ENCODE data around the gene MAPKAP1. TPM values are rescaled to one million over a fixed set of nuclear protein-coding genes. Genes with fewer than 3 reads are reported as not detected.

MAPKAP1 gene
- total and polyA plus RNA-seq, 2 experiments from 2014 or later, result 68.5 to 74.5 TPM

DNA sequence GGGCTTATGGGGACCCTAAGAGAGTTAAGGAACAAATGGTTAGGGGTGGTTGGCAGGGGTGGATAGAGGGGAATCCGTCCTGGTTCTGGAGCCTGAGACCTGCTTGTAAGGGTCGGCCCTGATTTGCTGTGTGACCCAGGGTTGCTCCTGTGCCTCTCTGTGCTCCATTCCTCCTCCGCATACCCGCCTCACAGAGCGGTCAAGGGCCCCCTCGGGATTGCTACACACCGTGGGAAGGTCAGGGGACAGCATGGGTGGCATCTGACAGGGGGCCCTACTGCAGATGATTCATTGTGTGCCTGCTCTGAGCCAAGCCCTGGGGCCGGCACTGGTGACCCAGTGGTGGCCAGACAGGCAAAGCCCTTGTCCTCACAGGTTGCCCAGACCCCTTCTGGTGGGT lies 283.0 kb downstream of the MAPKAP1 start:
- H4K20me1 ChIP-seq (ENCODE audit: insufficient read depth), result no peaks in the 10 kb centered on the region
- no peaks in the 10 kb centered on the region for H3F3A ChIP-seq (ENCODE audit: insufficient read depth)
- no peaks in the 10 kb centered on the region for H3K27me3 ChIP-seq (replicated peaks; ENCODE audit: insufficient read depth)
- in situ Hi-C loops (cut with MboI), result no loop called here
- H3K36me3 ChIP-seq (ENCODE audit: low read depth), result no peaks in the 10 kb centered on the region
- H3K4me3 ChIP-seq, result no peak overlapping the region
- H3K9ac ChIP-seq, result no peak overlapping the region
- TF ChIP-seq EZH2phosphoT487 (IDR thresholded peaks at IDR 0.05; ENCODE audit: insufficient read depth, low read depth), result no peak
- TF ChIP-seq EZH2 (IDR thresholded peaks at IDR 0.05; ENCODE audit: insufficient read depth, poor library complexity, severe bottlenecking), result no peak
- H3K4me1 ChIP-seq (ENCODE audit: insufficient read depth), result no peaks in the 10 kb centered on the region
- no peak overlapping the region for H3K27ac ChIP-seq
- no peak overlapping the region for H3K4me2 ChIP-seq (ENCODE audit: unreplicated experiment)
- H2AFZ ChIP-seq, result no peak overlapping the region
- no peaks in the 10 kb centered on the region for H3K9me2 ChIP-seq (ENCODE audit: insufficient read depth)
- H3K9me3 ChIP-seq (ENCODE audit: low read depth), result no peaks in the 10 kb centered on the region
- WGBS, 2 experiments (ENCODE audit: low coverage in 1 of 2, low lambda C conversion rate in 2 of 2, missing lambda C conversion rate in 2 of 2), result 91% methylated on average over 5 to 8 of the region's 8 CpGs
- DNase-seq, result no peak
- no peaks in the 10 kb centered on the region for H3K79me2 ChIP-seq (ENCODE audit: insufficient read depth)

DNA sequence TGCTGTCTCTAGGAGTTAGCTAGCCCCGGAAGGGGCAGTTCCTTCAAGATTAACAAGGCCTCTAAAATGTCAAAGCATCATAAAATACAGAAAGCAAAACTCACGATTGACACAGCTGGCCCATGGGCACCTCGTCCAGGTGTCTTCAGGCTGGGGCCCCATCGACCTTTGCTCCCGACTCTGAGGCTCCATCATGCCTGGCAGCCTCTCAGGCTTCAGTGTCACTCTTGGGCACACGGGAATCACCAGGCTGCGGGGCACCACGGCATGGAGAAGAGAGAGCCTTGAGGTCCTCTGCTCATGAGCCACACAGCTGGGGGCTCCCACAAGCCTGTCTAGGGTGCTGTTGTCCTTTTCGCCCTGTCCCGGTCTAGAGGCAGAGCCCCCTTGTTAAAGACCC lies 284.2 kb downstream of the MAPKAP1 start:
- H3K27ac ChIP-seq, result no peak overlapping the region
- no peak for DNase-seq
- H3F3A ChIP-seq (ENCODE audit: insufficient read depth), result peaks cover 3% of the 10 kb centered on the region; the same call in 1 of the 2 replicates
- no peak overlapping the region for H3K4me3 ChIP-seq
- no peaks in the 10 kb centered on the region for H3K27me3 ChIP-seq (replicated peaks; ENCODE audit: insufficient read depth)
- in situ Hi-C loops (cut with MboI), result no loop called here
- WGBS, 2 experiments (ENCODE audit: low coverage in 1 of 2, low lambda C conversion rate in 2 of 2, missing lambda C conversion rate in 2 of 2), result 88% methylated on average over 9 to 10 of the region's 10 CpGs
- no peaks in the 10 kb centered on the region for H3K79me2 ChIP-seq (ENCODE audit: insufficient read depth)
- H3K9me2 ChIP-seq (ENCODE audit: insufficient read depth), result no peaks in the 10 kb centered on the region
- no peak for TF ChIP-seq EZH2 (IDR thresholded peaks at IDR 0.05; ENCODE audit: insufficient read depth, poor library complexity, severe bottlenecking)
- no peak for TF ChIP-seq EZH2phosphoT487 (IDR thresholded peaks at IDR 0.05; ENCODE audit: insufficient read depth, low read depth)
- H3K4me2 ChIP-seq (ENCODE audit: unreplicated experiment), result no peak overlapping the region
- H2AFZ ChIP-seq, result no peak overlapping the region
- H4K20me1 ChIP-seq (ENCODE audit: insufficient read depth), result no peaks in the 10 kb centered on the region
- no peak overlapping the region for H3K9ac ChIP-seq
- H3K36me3 ChIP-seq (ENCODE audit: low read depth), result no peaks in the 10 kb centered on the region
- H3K4me1 ChIP-seq (ENCODE audit: insufficient read depth), result no peaks in the 10 kb centered on the region
- H3K9me3 ChIP-seq (ENCODE audit: low read depth), result no peaks in the 10 kb centered on the region

DNA sequence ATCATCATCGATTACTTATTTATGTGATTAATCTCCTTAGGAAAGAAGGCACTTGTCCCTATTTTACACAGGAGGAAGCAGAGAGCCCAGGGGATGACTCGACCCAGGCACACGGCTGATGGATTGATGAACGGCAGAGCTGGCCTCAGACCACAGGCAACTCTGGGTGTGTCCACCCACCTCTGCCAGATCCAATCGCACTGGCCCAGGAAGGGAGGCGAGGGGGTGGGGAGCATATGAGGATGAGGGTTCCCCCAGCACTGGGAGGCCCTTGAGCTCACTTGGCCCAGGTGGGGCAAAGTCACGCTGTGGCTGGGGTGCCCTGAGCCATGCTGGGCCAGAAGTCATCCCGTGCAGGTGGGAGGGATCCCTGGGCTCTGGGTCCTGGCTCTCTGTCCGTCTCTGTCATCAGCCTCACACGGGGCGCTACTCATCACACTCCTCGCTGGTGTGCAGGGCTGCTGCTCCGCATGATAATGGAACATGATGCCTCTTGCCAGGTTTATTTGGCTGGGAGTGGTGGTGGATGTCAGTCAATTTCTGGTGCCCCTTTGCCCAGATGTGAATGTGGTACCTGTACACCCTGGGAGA lies 285.3 kb downstream of the MAPKAP1 start:
- Histone ChIP-seq H3K79me2 (ENCODE audit: insufficient read depth) (no peaks in the 10 kb centered on the region), H3K9ac (no peak overlapping the region), H3K27ac (no peak overlapping the region), H3K4me2 (ENCODE audit: unreplicated experiment) (no peak overlapping the region), H3K36me3 (ENCODE audit: low read depth) (no peaks in the 10 kb centered on the region), H3F3A (ENCODE audit: insufficient read depth) (peaks cover 3% of the 10 kb centered on the region; the same call in 1 of the 2 replicates), H3K4me1 (ENCODE audit: insufficient read depth) (no peaks in the 10 kb centered on the region), H3K27me3 (replicated peaks; ENCODE audit: insufficient read depth) (no peaks in the 10 kb centered on the region), H3K9me3 (ENCODE audit: low read depth) (no peaks in the 10 kb centered on the region), H3K9me2 (ENCODE audit: insufficient read depth) (no peaks in the 10 kb centered on the region), H3K4me3 (no peak overlapping the region), H2AFZ (no peak overlapping the region), H4K20me1 (ENCODE audit: insufficient read depth) (no peaks in the 10 kb centered on the region)
- WGBS, 2 experiments (ENCODE audit: low coverage in 1 of 2, low lambda C conversion rate in 2 of 2, missing lambda C conversion rate in 2 of 2), result 79 to 83% methylated on average over 13 of the region's 13 CpGs
- TF ChIP-seq EZH2 (IDR thresholded peaks at IDR 0.05; ENCODE audit: insufficient read depth, poor library complexity, severe bottlenecking) (no peak), EZH2phosphoT487 (IDR thresholded peaks at IDR 0.05; ENCODE audit: insufficient read depth, low read depth) (no peak)
- in situ Hi-C loops (cut with MboI), result no loop called here
- DNase-seq, result no peak

DNA sequence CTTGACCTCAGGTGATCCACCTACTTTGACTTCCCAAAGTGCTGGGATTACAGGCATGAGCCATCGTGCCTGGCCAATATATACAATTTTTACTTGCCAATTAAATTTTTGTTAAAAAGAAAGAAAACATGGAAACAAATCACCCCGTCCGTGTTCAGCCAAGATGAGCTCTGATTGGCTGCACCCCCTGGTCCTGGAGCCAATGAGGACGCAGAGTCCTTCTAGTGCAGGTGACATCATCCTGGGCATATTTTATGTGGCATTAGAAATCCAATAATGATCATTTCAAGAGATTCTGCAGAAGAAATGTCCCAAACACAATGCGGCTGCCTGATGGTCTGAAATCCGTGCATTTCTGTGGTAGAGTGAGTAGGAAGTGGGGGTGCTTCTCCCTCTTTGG lies 285.8 kb downstream of the MAPKAP1 start:
- Histone ChIP-seq H3F3A (ENCODE audit: insufficient read depth) (peaks cover 3% of the 10 kb centered on the region; the same call in 1 of the 2 replicates), H3K4me3 (no peak overlapping the region), H3K9ac (no peak overlapping the region), H3K36me3 (ENCODE audit: low read depth) (no peaks in the 10 kb centered on the region), H3K9me3 (ENCODE audit: low read depth) (no peaks in the 10 kb centered on the region), H3K27ac (no peak overlapping the region), H3K9me2 (ENCODE audit: insufficient read depth) (no peaks in the 10 kb centered on the region), H3K4me2 (ENCODE audit: unreplicated experiment) (no peak overlapping the region), H3K4me1 (ENCODE audit: insufficient read depth) (no peaks in the 10 kb centered on the region), H2AFZ (no peak overlapping the region), H3K79me2 (ENCODE audit: insufficient read depth) (no peaks in the 10 kb centered on the region), H4K20me1 (ENCODE audit: insufficient read depth) (no peaks in the 10 kb centered on the region), H3K27me3 (replicated peaks; ENCODE audit: insufficient read depth) (no peaks in the 10 kb centered on the region)
- WGBS, 2 experiments (ENCODE audit: low coverage in 1 of 2, low lambda C conversion rate in 2 of 2, missing lambda C conversion rate in 2 of 2), result 88 to 89% methylated on average over 6 of the region's 6 CpGs
- in situ Hi-C loops (cut with MboI), result no loop called here
- DNase-seq, result no peak
- TF ChIP-seq EZH2phosphoT487 (IDR thresholded peaks at IDR 0.05; ENCODE audit: insufficient read depth, low read depth) (no peak), EZH2 (IDR thresholded peaks at IDR 0.05; ENCODE audit: insufficient read depth, poor library complexity, severe bottlenecking) (no peak)

Data from GM23248 (cell line).